Spleen (tissue), 7 donors: Measurements from ENCODE around the gene AKAP13.

ENCODE experiments used
- CTCF ChIP-seq, 11 experiments: fragments of 200-600 bp in 7 of 11; fragments of 450-650 bp in 4 of 11; sonication (generic) in 4 of 11; IDR thresholded peaks in 8 of 11; conservative IDR thresholded peaks in 3 of 11; 1 replicate in 7 of 11; 2 replicates in 4 of 11; pipeline versions ENCODE4 v1.4.0 to v1.8.0; 2016 to 2021; ENCODE audit warnings: antibody characterized with exemption in 11 of 11, inconsistent platforms in 4 of 11, mild to moderate bottlenecking in 1 of 11
- POLR2A ChIP-seq, 3 donors: fragments of 450-650 bp; IDR thresholded peaks; one replicate each; pipeline ENCODE4 v1.5.1; 2017; ENCODE audit warnings: antibody characterized with exemption in 3 of 3, mild to moderate bottlenecking in 1 of 3
- donor health status: DM: no; HTN: no; CAD: no; lungs with moderate emphysema.
- donor health status: DM: no; HTN: no; CAD: no.
- donor health status: DM: no; HTN: no; CAD: no.

GRCh38 chr15:85500060-85500708 lies 119.8 kb downstream of the AKAP13 start:
- TF ChIP-seq CTCF (IDR thresholded peaks at IDR 0.05 in 8 of 11, conservative IDR thresholded peaks at IDR 0.05 in 3 of 11) (no peak), POLR2A (IDR thresholded peaks at IDR 0.05) (no peak)
